ENCODE data around the gene ANKRD11. TPM values are rescaled to one million over a fixed set of nuclear protein-coding genes. Genes with fewer than 3 reads are reported as not detected.

ANKRD11 gene
- total RNA-seq, 1 experiment from 2014 or later, result 297 TPM

DNA sequence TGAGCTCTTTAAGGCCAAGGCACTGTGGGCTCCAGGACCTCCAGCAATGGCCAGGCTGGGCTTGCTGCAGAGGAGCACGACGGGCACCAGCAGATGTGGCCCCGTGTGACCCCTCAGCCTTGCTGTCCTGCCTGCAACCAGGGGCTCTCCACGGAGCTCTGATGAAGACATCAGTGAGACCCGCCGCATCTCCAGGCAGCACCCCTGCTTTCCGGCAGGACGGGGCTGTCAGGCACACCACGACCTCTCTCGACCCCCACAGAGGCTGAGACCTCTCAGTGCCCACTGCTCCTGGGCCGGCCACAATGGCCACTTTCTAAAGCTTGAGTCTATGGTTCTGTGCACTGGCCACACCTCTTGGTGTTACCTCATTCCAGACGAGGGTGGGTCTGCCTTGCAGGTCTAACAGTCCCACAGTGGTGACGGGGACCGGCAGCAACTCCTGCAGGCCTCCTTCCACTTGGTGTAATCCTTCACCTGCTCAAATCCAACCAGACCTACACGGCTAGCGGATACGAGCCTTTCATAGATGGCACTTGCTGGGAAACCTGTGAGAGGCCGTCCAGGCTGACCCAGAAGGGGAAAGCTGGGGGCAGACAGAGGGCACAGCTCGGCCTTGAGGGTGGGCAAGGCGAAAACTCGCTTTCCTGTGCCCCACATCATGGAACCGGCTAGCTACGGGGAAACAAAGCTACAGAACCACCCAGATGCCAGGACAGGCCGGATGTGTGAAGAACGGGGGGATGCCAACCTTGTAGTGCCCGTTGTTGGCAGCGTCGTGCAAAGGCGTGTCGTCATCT, 202.4 kb downstream of the ANKRD11 start:
- Histone ChIP-seq H3K27me3 (replicated peaks; ENCODE audit: control insufficient read depth, insufficient read depth, low read length) (no peaks in the 10 kb centered on the region), H3K4me1 (peaks cover 10% of the 10 kb centered on the region), H3K36me3 (ENCODE audit: control insufficient read depth, insufficient read depth, low read length) (peaks cover 8% of the 10 kb centered on the region), H3K9me3 (no peaks in the 10 kb centered on the region), H3K4me3 (ENCODE audit: low read depth, low read length) (no peak overlapping the region)
- no peaks in the 10 kb centered on the region for H3K27me3 Mint-ChIP-seq (ENCODE audit: insufficient read depth, unreplicated experiment)
- H3K9me3 Mint-ChIP-seq (ENCODE audit: unreplicated experiment), result no peaks in the 10 kb centered on the region
- TF ChIP-seq, protein P1, sequence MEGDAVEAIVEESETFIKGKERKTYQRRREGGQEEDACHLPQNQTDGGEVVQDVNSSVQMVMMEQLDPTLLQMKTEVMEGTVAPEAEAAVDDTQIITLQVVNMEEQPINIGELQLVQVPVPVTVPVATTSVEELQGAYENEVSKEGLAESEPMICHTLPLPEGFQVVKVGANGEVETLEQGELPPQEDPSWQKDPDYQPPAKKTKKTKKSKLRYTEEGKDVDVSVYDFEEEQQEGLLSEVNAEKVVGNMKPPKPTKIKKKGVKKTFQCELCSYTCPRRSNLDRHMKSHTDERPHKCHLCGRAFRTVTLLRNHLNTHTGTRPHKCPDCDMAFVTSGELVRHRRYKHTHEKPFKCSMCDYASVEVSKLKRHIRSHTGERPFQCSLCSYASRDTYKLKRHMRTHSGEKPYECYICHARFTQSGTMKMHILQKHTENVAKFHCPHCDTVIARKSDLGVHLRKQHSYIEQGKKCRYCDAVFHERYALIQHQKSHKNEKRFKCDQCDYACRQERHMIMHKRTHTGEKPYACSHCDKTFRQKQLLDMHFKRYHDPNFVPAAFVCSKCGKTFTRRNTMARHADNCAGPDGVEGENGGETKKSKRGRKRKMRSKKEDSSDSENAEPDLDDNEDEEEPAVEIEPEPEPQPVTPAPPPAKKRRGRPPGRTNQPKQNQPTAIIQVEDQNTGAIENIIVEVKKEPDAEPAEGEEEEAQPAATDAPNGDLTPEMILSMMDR (IDR thresholded peaks at IDR 0.05; ENCODE audit: insufficient read depth in 1 of 2, low read depth in 1 of 2, low read length in 1 of 2, severe bottlenecking in 1 of 2, unreplicated experiment in 1 of 2), result no peak
- peaks cover 27% of the 10 kb centered on the region for H3K36me3 Mint-ChIP-seq (ENCODE audit: insufficient read depth, unreplicated experiment)
- no TSS peak for BruUV-seq (replicated peaks)
- ChIA-PET CTCF (interaction anchor here (0.6 to 0.9 kb wide), 2 partner anchors 22 to 269 kb away, joined by 3 to 4 read pairs; no protein-coding TSS in a partner anchor), POLR2A (no interaction called here)
- intact Hi-C loops (cut with micrococcal nuclease; ENCODE audit: unreplicated experiment), result no loop called here
- DNase-seq, result no peak
- H3K4me3 Mint-ChIP-seq (ENCODE audit: unreplicated experiment), result no peak overlapping the region
- H3K27ac Mint-ChIP-seq (ENCODE audit: unreplicated experiment), result no peak overlapping the region
- no peaks in the 10 kb centered on the region for H3K4me1 Mint-ChIP-seq (ENCODE audit: low read depth, unreplicated experiment)

DNA sequence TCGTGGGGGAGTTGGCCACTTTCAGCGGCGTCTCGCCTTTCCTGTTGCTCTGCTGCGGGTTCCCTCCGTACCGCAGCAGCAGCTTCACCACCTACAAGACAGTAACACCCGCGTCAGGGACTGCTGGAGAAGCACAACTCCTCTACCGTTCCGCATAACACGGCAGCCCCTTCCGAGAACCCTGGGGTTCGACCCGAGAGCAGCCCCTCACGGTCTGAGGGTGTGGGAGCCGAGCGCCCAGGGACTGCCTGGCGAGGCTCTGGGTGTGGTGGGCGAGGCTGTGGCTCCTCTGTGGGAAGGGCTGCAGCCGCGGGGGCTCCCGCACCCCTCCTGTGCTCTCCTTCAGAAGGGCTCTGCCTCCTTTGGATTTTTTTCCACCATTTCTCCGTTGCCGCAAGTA, 204.3 kb downstream of the ANKRD11 start:
- POLR2A ChIA-PET, result no interaction called here
- Histone ChIP-seq H3K4me3 (ENCODE audit: low read depth, low read length) (no peak overlapping the region), H3K9me3 (no peaks in the 10 kb centered on the region), H3K4me1 (peaks cover 12% of the 10 kb centered on the region), H3K27me3 (replicated peaks; ENCODE audit: control insufficient read depth, insufficient read depth, low read length) (no peaks in the 10 kb centered on the region), H3K36me3 (ENCODE audit: control insufficient read depth, insufficient read depth, low read length) (peaks cover 11% of the 10 kb centered on the region)
- TF ChIP-seq, protein P1 (IDR thresholded peaks at IDR 0.05; ENCODE audit: insufficient read depth in 1 of 2, low read depth in 1 of 2, low read length in 1 of 2, severe bottlenecking in 1 of 2, unreplicated experiment in 1 of 2), result no peak
- intact Hi-C loops (cut with micrococcal nuclease; ENCODE audit: unreplicated experiment), result no loop called here
- BruUV-seq (replicated peaks), result no TSS peak
- Mint-ChIP-seq H3K27ac (ENCODE audit: unreplicated experiment) (no peak overlapping the region), H3K9me3 (ENCODE audit: unreplicated experiment) (no peaks in the 10 kb centered on the region), H3K36me3 (ENCODE audit: insufficient read depth, unreplicated experiment) (peaks cover 8% of the 10 kb centered on the region), H3K4me3 (ENCODE audit: unreplicated experiment) (no peak overlapping the region), H3K27me3 (ENCODE audit: insufficient read depth, unreplicated experiment) (no peaks in the 10 kb centered on the region), H3K4me1 (ENCODE audit: low read depth, unreplicated experiment) (no peaks in the 10 kb centered on the region)
- CTCF ChIA-PET, result no interaction called here
- DNase-seq, result no peak

DNA sequence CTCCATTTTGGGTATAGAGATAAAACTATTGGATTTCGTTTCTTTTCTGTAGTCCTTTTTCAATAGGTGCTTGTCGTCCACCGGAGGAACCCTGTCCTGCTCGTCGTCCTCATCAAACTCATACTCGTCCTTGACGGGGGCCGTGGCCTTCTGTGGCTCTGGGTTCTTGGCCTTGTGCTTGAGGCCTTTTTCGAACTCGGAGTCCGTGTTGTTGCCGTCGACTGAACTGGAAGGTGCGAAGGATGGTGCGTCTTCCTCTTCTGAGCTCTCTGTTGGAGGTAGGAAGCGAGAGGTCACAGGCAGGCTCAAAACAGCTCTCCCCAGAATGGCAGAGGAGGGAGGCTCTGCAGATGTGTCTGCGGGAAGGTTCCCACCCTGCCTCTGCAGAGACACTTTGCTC, 205.0 kb downstream of the ANKRD11 start:
- no peak overlapping the region for H3K4me3 Mint-ChIP-seq (ENCODE audit: unreplicated experiment)
- no TSS peak for BruUV-seq (replicated peaks)
- peaks cover 1% of the 10 kb centered on the region for H3K36me3 Mint-ChIP-seq (ENCODE audit: insufficient read depth, unreplicated experiment)
- no peaks in the 10 kb centered on the region for H3K4me1 Mint-ChIP-seq (ENCODE audit: low read depth, unreplicated experiment)
- Histone ChIP-seq H3K9me3 (no peaks in the 10 kb centered on the region), H3K27me3 (replicated peaks; ENCODE audit: control insufficient read depth, insufficient read depth, low read length) (no peaks in the 10 kb centered on the region), H3K36me3 (ENCODE audit: control insufficient read depth, insufficient read depth, low read length) (peaks cover 11% of the 10 kb centered on the region), H3K4me1 (peaks cover 12% of the 10 kb centered on the region), H3K4me3 (ENCODE audit: low read depth, low read length) (no peak overlapping the region)
- ChIA-PET POLR2A (interaction anchor here (0.5 kb wide), 1 partner anchor 256 kb away, joined by 4 read pairs; no protein-coding TSS in a partner anchor), CTCF (no interaction called here)
- no peaks in the 10 kb centered on the region for H3K27me3 Mint-ChIP-seq (ENCODE audit: insufficient read depth, unreplicated experiment)
- intact Hi-C loops (cut with micrococcal nuclease; ENCODE audit: unreplicated experiment), result no loop called here
- TF ChIP-seq, protein P1 (IDR thresholded peaks at IDR 0.05; ENCODE audit: insufficient read depth in 1 of 2, low read depth in 1 of 2, low read length in 1 of 2, severe bottlenecking in 1 of 2, unreplicated experiment in 1 of 2), result no peak
- no peaks in the 10 kb centered on the region for H3K9me3 Mint-ChIP-seq (ENCODE audit: unreplicated experiment)
- no peak overlapping the region for H3K27ac Mint-ChIP-seq (ENCODE audit: unreplicated experiment)
- DNase-seq, result no peak

Data from Caco-2 (cell line).